ENCODE results near the gene CRIP3.

The CRIP3 gene

DNA sequence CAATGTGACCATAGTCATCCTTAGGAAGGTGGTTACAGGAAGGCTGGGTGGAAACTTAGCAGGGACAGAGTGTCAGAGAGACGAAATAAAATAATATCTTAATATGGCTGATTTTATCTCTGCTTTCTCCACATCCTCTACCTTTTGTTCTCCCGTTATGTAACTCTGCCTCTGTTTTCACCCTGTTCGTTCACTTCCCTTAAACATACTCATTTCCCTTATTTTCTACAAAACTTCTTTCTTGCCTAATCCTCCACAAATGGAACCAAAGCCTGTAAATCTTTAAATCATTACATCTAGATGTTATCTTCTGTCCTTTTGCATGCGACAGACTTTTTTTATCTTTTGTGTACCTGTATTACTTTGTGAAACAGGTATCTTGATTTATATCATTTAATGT is 23.3 kb upstream of the CRIP3 start:
- no peak overlapping the region for H3K9ac ChIP-seq (ENCODE audit: low read length)
- no peaks in the 10 kb centered on the region for H3K27me3 ChIP-seq (replicated peaks; ENCODE audit: control insufficient read depth, insufficient read depth, low read length)
- DNase-seq (ENCODE audit: low read depth), result no peak
- no peaks in the 10 kb centered on the region for H3K36me3 ChIP-seq (ENCODE audit: control insufficient read depth, insufficient read depth, low read length, severe bottlenecking)
- no peak overlapping the region for H3K4me3 ChIP-seq (ENCODE audit: low read length)
- H3K4me1 ChIP-seq (ENCODE audit: control insufficient read depth, insufficient read depth, low read length), result no peaks in the 10 kb centered on the region
- H3K9me3 ChIP-seq (ENCODE audit: control insufficient read depth, low read length), result no peaks in the 10 kb centered on the region

DNA sequence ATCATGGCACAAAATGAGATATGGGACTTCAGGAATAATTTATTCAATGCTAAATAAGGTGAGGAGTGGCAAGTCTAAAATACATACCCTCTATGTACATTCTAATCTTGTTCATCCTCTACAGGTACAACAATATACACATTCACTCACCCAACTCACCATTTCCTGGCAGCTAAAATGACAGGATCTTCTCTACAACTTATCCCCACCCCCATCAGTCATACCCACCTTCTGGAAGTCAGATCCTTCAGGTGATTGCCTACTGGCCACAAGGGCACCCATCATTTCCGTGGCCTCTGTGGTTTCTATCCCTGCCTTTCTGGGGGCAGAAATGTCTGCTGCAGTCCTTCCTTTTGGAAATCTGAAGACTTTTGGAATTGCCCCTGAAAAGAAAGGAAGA is 22.8 kb upstream of the CRIP3 start:
- no peak for DNase-seq (ENCODE audit: low read depth)
- Histone ChIP-seq H3K36me3 (ENCODE audit: control insufficient read depth, insufficient read depth, low read length, severe bottlenecking) (no peaks in the 10 kb centered on the region), H3K9ac (ENCODE audit: low read length) (no peak overlapping the region), H3K27me3 (replicated peaks; ENCODE audit: control insufficient read depth, insufficient read depth, low read length) (no peaks in the 10 kb centered on the region), H3K4me1 (ENCODE audit: control insufficient read depth, insufficient read depth, low read length) (no peaks in the 10 kb centered on the region), H3K9me3 (ENCODE audit: control insufficient read depth, low read length) (no peaks in the 10 kb centered on the region), H3K4me3 (ENCODE audit: low read length) (no peak overlapping the region)

DNA sequence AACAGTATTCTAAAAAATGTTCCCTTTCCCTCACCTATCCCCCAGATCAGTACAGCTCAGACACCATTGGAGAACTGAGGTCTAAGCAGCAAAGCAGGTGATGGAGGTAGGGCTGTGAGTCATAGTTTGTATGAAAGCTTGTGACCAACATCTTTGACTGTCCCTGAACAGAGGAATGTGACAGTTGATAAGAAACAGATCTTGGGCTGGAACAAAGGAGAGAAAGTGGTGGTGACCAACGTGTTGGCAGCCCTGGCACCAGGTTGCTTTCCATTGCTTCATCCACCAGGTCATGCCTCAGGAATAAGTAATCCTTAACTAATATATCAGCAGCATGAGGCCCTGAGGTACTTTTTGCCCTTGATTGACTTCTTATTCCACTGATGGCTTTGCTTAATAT is 19.9 kb upstream of the CRIP3 start:
- Histone ChIP-seq H3K4me3 (ENCODE audit: low read length) (no peak overlapping the region), H3K27me3 (replicated peaks; ENCODE audit: control insufficient read depth, insufficient read depth, low read length) (no peaks in the 10 kb centered on the region), H3K9me3 (ENCODE audit: control insufficient read depth, low read length) (no peaks in the 10 kb centered on the region), H3K4me1 (ENCODE audit: control insufficient read depth, insufficient read depth, low read length) (no peaks in the 10 kb centered on the region), H3K36me3 (ENCODE audit: control insufficient read depth, insufficient read depth, low read length, severe bottlenecking) (no peaks in the 10 kb centered on the region), H3K9ac (ENCODE audit: low read length) (no peak overlapping the region)
- DNase-seq (ENCODE audit: low read depth), result no peak

DNA sequence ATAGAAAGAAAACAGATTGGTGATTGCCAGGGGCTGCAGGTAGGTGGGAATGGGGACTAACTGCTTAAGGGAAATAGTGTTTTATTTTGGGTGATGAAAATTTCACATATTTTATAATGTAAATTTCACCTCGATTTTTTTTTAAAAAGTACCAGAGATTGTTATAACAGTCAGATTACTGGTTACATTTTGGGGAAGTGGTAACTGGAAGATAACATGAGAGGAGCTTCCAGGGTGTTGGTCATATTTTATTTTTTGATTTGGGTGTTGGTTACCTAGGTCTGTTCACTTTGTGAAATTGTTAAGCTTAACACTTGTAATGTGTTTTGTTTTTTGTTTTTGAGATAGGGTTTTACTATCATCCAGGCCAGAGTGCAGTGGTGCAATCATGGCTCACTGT is 17.2 kb upstream of the CRIP3 start:
- no peak for DNase-seq (ENCODE audit: low read depth)
- Histone ChIP-seq H3K4me1 (ENCODE audit: control insufficient read depth, insufficient read depth, low read length) (no peaks in the 10 kb centered on the region), H3K27me3 (replicated peaks; ENCODE audit: control insufficient read depth, insufficient read depth, low read length) (no peaks in the 10 kb centered on the region), H3K9me3 (ENCODE audit: control insufficient read depth, low read length) (no peaks in the 10 kb centered on the region), H3K9ac (ENCODE audit: low read length) (no peak overlapping the region), H3K36me3 (ENCODE audit: control insufficient read depth, insufficient read depth, low read length, severe bottlenecking) (no peaks in the 10 kb centered on the region), H3K4me3 (ENCODE audit: low read length) (no peak overlapping the region)

DNA sequence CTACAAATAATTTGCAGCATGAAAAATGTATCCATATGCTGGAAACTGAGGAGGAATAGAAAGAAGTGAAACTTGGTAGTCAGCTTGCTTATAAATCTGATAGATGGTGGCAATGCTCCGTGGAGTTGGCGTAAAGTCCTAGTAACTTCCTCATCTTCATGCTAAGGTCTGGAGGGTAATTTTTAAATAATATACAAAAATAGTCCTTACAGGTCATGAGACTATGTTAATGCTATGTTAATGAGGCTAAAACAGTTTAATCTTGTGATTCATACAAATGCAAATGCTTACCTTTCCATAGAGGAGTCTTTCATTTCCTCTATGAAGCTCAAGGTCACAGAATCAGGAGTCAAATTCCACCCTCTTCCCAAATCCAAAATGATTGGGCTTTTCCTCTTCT is 9.4 kb upstream of the CRIP3 start:
- no peaks in the 10 kb centered on the region for H3K9me3 ChIP-seq (ENCODE audit: control insufficient read depth, low read length)
- H3K36me3 ChIP-seq (ENCODE audit: control insufficient read depth, insufficient read depth, low read length, severe bottlenecking), result no peaks in the 10 kb centered on the region
- no peak overlapping the region for H3K9ac ChIP-seq (ENCODE audit: low read length)
- no peak overlapping the region for H3K4me3 ChIP-seq (ENCODE audit: low read length)
- no peaks in the 10 kb centered on the region for H3K4me1 ChIP-seq (ENCODE audit: control insufficient read depth, insufficient read depth, low read length)
- no peaks in the 10 kb centered on the region for H3K27me3 ChIP-seq (replicated peaks; ENCODE audit: control insufficient read depth, insufficient read depth, low read length)
- no peak for DNase-seq (ENCODE audit: low read depth)

DNA sequence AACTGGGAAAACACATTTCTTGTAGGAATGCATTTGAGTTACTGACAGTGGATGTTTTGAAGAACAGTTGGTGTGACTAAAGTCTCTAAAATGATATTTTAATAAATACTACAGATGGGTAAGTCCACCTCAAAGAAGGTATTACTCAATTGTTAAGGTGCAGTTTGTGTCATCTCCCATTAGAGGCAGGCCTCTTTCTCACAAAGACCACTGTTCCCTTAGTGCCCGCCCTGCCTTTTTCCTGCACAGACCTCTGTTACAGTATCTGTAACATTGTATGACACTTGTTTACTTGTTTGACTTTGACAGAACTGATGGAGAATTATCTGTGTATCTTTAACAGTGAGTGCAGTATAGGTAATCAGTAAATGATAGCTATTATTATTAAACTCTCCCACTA is 5.2 kb upstream of the CRIP3 start:
- Histone ChIP-seq H3K9me3 (ENCODE audit: control insufficient read depth, low read length) (no peaks in the 10 kb centered on the region), H3K27me3 (replicated peaks; ENCODE audit: control insufficient read depth, insufficient read depth, low read length) (peaks cover 16% of the 10 kb centered on the region), H3K36me3 (ENCODE audit: control insufficient read depth, insufficient read depth, low read length, severe bottlenecking) (no peaks in the 10 kb centered on the region), H3K9ac (ENCODE audit: low read length) (no peak overlapping the region), H3K4me3 (ENCODE audit: low read length) (no peak overlapping the region), H3K4me1 (ENCODE audit: control insufficient read depth, insufficient read depth, low read length) (peaks cover 2% of the 10 kb centered on the region)
- DNase-seq (ENCODE audit: low read depth), result no peak

DNA sequence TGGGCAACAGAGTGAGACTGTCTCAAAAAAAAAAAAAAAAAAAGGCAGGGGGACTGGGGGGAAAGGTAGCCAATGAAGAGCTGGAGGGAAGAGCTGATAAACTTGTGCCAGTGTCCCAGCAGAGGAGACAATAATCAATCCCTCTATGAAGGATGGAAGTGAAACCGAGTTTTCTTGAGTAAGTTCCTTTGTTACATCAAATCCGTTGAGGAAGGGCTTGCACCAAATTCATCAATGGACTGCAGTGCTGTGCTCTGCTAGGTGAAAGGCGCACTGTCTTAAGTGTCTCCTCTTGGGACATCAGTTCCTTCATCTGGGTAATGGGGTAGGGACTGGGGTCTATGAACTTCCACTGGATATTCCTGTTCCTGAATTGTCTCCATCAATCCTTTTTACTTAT is 3.0 kb upstream of the CRIP3 start:
- Histone ChIP-seq H3K9me3 (ENCODE audit: control insufficient read depth, low read length) (no peaks in the 10 kb centered on the region), H3K27me3 (replicated peaks; ENCODE audit: control insufficient read depth, insufficient read depth, low read length) (peaks cover 19% of the 10 kb centered on the region), H3K4me1 (ENCODE audit: control insufficient read depth, insufficient read depth, low read length) (peaks cover 6% of the 10 kb centered on the region), H3K9ac (ENCODE audit: low read length) (no peak overlapping the region), H3K4me3 (ENCODE audit: low read length) (no peak overlapping the region), H3K36me3 (ENCODE audit: control insufficient read depth, insufficient read depth, low read length, severe bottlenecking) (no peaks in the 10 kb centered on the region)
- DNase-seq (ENCODE audit: low read depth), result no peak

DNA sequence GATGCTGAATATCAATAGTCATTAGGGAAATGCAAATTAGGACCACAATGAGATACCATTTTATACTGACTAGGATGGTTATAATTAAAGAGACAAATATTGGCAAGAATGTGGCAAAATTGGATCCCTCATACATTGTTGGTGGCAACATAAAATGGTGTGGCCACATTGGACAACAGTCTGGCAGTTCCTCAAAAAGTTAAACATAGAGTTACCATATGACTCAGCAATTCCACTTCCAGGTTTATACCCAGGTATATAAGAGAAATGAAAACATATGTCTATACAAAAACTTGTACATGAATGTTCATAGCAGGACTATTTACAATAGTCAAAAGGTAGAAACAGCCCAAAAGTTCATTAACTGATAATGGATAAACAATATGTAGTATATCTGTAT is 2.0 kb upstream of the CRIP3 start:
- H3K36me3 ChIP-seq (ENCODE audit: control insufficient read depth, insufficient read depth, low read length, severe bottlenecking), result no peaks in the 10 kb centered on the region
- DNase-seq (ENCODE audit: low read depth), result no peak
- no peak overlapping the region for H3K4me3 ChIP-seq (ENCODE audit: low read length)
- no peak overlapping the region for H3K9ac ChIP-seq (ENCODE audit: low read length)
- no peaks in the 10 kb centered on the region for H3K9me3 ChIP-seq (ENCODE audit: control insufficient read depth, low read length)
- H3K4me1 ChIP-seq (ENCODE audit: control insufficient read depth, insufficient read depth, low read length), result peaks cover 6% of the 10 kb centered on the region
- peaks cover 19% of the 10 kb centered on the region for H3K27me3 ChIP-seq (replicated peaks; ENCODE audit: control insufficient read depth, insufficient read depth, low read length)

DNA sequence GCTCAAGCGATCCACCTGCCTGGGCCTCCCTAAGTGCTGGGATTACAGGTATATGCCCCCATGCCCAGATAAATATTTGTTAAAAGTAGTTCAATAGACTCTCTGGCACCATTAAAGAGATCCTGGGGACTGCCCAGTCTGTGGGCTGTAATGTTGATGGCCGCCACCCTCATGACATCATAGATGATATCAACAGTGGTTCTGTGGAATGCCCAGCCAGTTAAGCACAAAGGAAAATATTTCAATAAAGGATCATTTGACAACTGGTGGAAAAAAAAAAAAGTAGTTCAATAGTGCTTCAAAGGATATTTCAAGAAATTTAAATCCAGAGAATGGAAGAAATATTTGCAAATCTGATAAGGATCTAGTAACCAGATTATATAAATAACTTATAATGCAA is 1.5 kb upstream of the CRIP3 start:
- Histone ChIP-seq H3K36me3 (ENCODE audit: control insufficient read depth, insufficient read depth, low read length, severe bottlenecking) (no peaks in the 10 kb centered on the region), H3K4me3 (ENCODE audit: low read length) (no peak overlapping the region), H3K27me3 (replicated peaks; ENCODE audit: control insufficient read depth, insufficient read depth, low read length) (peaks cover 20% of the 10 kb centered on the region), H3K9me3 (ENCODE audit: control insufficient read depth, low read length) (no peaks in the 10 kb centered on the region), H3K4me1 (ENCODE audit: control insufficient read depth, insufficient read depth, low read length) (peaks cover 6% of the 10 kb centered on the region), H3K9ac (ENCODE audit: low read length) (no peak overlapping the region)
- DNase-seq (ENCODE audit: low read depth), result no peak

DNA sequence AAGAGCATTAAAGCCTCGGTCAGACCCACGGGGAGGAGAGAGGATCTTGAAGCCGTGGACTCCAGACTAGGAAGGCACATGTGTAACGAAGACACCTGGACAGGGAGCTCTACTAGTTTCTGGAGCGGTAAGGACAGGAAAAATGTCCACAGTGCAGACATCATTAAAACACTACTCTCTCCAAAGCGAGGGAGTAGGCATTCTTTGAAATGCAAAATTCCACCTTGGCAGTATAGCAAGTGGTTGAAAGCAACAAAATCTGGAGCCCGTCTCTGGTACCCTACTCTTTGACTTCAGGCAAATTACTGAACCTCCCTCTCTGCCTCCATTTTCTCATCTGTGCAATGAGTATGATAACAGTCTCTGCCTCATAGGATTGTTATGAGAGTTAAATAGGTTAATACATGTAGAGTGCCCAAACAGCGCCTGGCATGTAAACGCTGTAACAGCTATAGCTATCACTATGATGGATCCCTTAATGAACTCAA is 408 bp upstream of the CRIP3 start:
- peak overlapping the region; percentile 57 for H3K4me3 ChIP-seq (ENCODE audit: low read length)
- H3K4me1 ChIP-seq (ENCODE audit: control insufficient read depth, insufficient read depth, low read length), result peaks cover 6% of the 10 kb centered on the region
- no peak for DNase-seq (ENCODE audit: low read depth)
- peaks cover 27% of the 10 kb centered on the region for H3K27me3 ChIP-seq (replicated peaks; ENCODE audit: control insufficient read depth, insufficient read depth, low read length)
- no peak overlapping the region for H3K9ac ChIP-seq (ENCODE audit: low read length)
- no peaks in the 10 kb centered on the region for H3K36me3 ChIP-seq (ENCODE audit: control insufficient read depth, insufficient read depth, low read length, severe bottlenecking)
- H3K9me3 ChIP-seq (ENCODE audit: control insufficient read depth, low read length), result no peaks in the 10 kb centered on the region

DNA sequence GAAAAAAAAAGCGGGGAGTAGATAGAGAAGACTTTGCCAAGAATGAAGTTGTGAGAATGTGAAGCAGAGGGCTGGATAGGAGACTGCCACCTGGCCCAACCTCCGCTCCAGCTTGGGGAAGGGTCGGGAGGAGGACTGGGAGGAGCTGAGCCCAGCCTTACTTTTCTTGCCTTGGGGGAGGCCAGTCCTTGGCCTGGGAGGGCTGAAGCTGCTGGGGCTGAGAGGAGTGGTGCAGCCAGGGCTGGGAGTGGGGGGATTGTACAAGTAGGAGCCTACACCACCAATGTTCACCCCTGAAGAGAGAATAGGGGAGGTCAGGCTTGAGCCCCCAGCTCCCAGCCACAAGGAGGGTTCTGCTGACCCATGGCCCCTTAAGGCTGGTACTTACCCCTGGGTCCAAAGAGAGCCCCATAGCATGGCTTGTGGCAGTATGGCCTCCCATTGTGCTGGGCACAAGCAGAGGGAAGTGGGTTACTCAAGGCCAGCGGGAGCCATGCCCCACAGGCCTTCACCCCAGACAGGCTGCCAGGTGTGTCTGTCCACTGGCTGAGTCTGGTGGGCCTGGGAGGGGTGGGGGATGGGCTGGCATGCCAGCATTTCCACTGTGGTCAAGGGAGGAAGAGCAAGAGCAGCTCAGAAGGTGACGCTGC is 1.1 kb downstream of the CRIP3 start:
- Histone ChIP-seq H3K4me3 (ENCODE audit: low read length) (no peak overlapping the region), H3K27me3 (replicated peaks; ENCODE audit: control insufficient read depth, insufficient read depth, low read length) (peaks cover 34% of the 10 kb centered on the region), H3K4me1 (ENCODE audit: control insufficient read depth, insufficient read depth, low read length) (peaks cover 6% of the 10 kb centered on the region), H3K36me3 (ENCODE audit: control insufficient read depth, insufficient read depth, low read length, severe bottlenecking) (no peaks in the 10 kb centered on the region), H3K9me3 (ENCODE audit: control insufficient read depth, low read length) (no peaks in the 10 kb centered on the region), H3K9ac (ENCODE audit: low read length) (no peak overlapping the region)
- no peak for DNase-seq (ENCODE audit: low read depth)

DNA sequence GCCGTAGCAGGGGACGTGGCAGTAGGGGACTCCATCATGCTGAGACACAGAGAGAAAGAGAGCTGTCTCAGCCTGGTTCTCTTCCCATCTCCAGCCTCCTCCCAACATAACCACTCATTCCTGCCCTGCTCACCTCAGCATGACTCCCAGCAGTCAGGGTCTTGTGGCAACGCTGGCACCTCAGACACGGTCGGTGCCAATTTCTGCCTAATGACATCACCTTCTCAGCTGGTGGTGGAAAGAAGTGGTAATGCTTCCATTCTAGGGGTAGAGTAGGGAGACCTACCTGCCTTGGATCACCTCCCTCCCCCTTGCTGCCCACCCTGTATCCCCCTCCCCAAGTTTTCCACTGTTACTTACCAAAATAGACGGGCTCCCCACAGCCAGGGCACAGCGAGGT is 2.5 kb downstream of the CRIP3 start:
- Histone ChIP-seq H3K9ac (ENCODE audit: low read length) (no peak overlapping the region), H3K4me3 (ENCODE audit: low read length) (no peak overlapping the region), H3K36me3 (ENCODE audit: control insufficient read depth, insufficient read depth, low read length, severe bottlenecking) (no peaks in the 10 kb centered on the region), H3K4me1 (ENCODE audit: control insufficient read depth, insufficient read depth, low read length) (peaks cover 6% of the 10 kb centered on the region), H3K27me3 (replicated peaks; ENCODE audit: control insufficient read depth, insufficient read depth, low read length) (peaks cover 46% of the 10 kb centered on the region), H3K9me3 (ENCODE audit: control insufficient read depth, low read length) (no peaks in the 10 kb centered on the region)
- DNase-seq (ENCODE audit: low read depth), result no peak
